Smooth muscle cell (in vitro differentiated cells): ENCODE measurements around the gene LRRC15. TPM values are rescaled to one million over a fixed set of nuclear protein-coding genes. Genes with fewer than 3 reads are reported as not detected.

Experiments used
- DNase-seq: peaks from one replicate; lab custom pipeline; 2025; ENCODE audit not compliant: unreplicated experiment; lab: John Stamatoyannopoulos, UW
- H2AFZ ChIP-seq: fragments of 200-600 bp; sonication (generic); 2 replicates; pipeline ENCODE4 v1.6.0; 2016; ENCODE audit warnings: antibody characterized with exemption, low read depth, mild to moderate bottlenecking
- H3F3A ChIP-seq: fragments of 200-600 bp; sonication (generic); 2 replicates; pipeline ENCODE4 v1.6.0; 2017; ENCODE audit warnings: antibody characterized with exemption, low read depth
- H3K27ac ChIP-seq: fragments of 200-600 bp; sonication (generic); 2 replicates; pipeline ENCODE4 v1.5.1; 2016; ENCODE audit warnings: low read depth, mild to moderate bottlenecking
- H3K27me3 ChIP-seq: fragments of 200-600 bp; sonication (generic); 2 replicates; pipeline ENCODE4 v1.6.1; 2016; ENCODE audit warnings: low read depth, mild to moderate bottlenecking
- H3K36me3 ChIP-seq: fragments of 200-600 bp; sonication (generic); 2 replicates; pipeline ENCODE4 v1.5.1; 2016; ENCODE audit warnings: low read depth
- H3K4me1 ChIP-seq: fragments of 200-600 bp; sonication (generic); 2 replicates; pipeline ENCODE4 v1.5.1; 2016; ENCODE audit warnings: low read depth
- H3K4me2 ChIP-seq: fragments of 200-600 bp; sonication (generic); 2 replicates; pipeline ENCODE4 v1.6.0; 2016; ENCODE audit warnings: mild to moderate bottlenecking
- H3K4me3 ChIP-seq: fragments of 200-600 bp; sonication (generic); 2 replicates; pipeline ENCODE4 v1.5.1; 2016; ENCODE audit warnings: mild to moderate bottlenecking
- H3K79me2 ChIP-seq: fragments of 200-600 bp; sonication (generic); 2 replicates; pipeline ENCODE4 v1.6.0; 2016; ENCODE audit warnings: low read depth, mild to moderate bottlenecking
- H3K9ac ChIP-seq: fragments of 200-600 bp; sonication (generic); 2 replicates; pipeline ENCODE4 v1.6.0; 2016; ENCODE audit warnings: low read depth
- H3K9me3 ChIP-seq: fragments of 200-600 bp; sonication (generic); replicated peaks from 2 replicates; pipeline ENCODE4 v1.5.1; 2016; ENCODE audit warnings: low read depth
- H4K20me1 ChIP-seq: fragments of 200-600 bp; sonication (generic); 2 replicates; pipeline ENCODE4 v1.6.0; 2016; ENCODE audit warnings: low read depth
- CTCF ChIP-seq: fragments of 200-600 bp; sonication (generic); IDR thresholded peaks from 2 replicates; pipeline ENCODE4 v1.5.1; 2017; ENCODE audit warnings: borderline replicate concordance, mild to moderate bottlenecking, antibody characterized with exemption; ENCODE audit not compliant: insufficient read depth, poor library complexity, severe bottlenecking
- WGBS: methylation state at CpG from one replicate; pipeline ENCODE4 v1.1.7; 2016; ENCODE audit warnings: low lambda C conversion rate; 5-methylcytosine and 5-hydroxymethylcytosine counted together
- polyA plus RNA-seq: library from polyadenylated mRNA; unstranded; fragments of >200 nt; fragmentation: Nextera tagmentation; extraction: Ambion mirVana; gene quantifications from 2 replicates; pipeline ENCODE4 v1.2.1, GENCODE V29; 2016
- total RNA-seq: library from RNA; depleted of rRNA; stranded (reverse); fragments of >200 nt; gene quantifications from 2 replicates; pipeline ENCODE4 v1.2.3, GENCODE V29; 2014

Gene LRRC15
- total and polyA plus RNA-seq, 2 experiments from 2014 or later: 4.7 to 4.9 TPM

- Histone ChIP-seq H3K9ac (no peak overlapping the region), H3K4me2 (no peak overlapping the region), H3K4me3 (no peak overlapping the region), H3K27ac (no peak overlapping the region), H3K27me3 (no peaks in the 10 kb centered on the region), H4K20me1 (no peaks in the 10 kb centered on the region), H3K9me3 (no peaks in the 10 kb centered on the region), H2AFZ (no peak overlapping the region), H3F3A (peaks cover 14% of the 10 kb centered on the region), H3K79me2 (no peaks in the 10 kb centered on the region), H3K4me1 (no peaks in the 10 kb centered on the region), H3K36me3 (no peaks in the 10 kb centered on the region)
- no peak for DNase-seq
- WGBS: 98% methylated on average over 4 of the region's 5 CpGs
- TF ChIP-seq CTCF: no peak
These were observed 42.1 kb downstream of the LRRC15 start for GRCh38 chr3:194327218-194328052.

- no peaks in the 10 kb centered on the region for H3K36me3 ChIP-seq
- no peak for DNase-seq
- H3K9me3 ChIP-seq: no peaks in the 10 kb centered on the region
- no peak overlapping the region for H2AFZ ChIP-seq
- H3F3A ChIP-seq: peaks cover 14% of the 10 kb centered on the region
- H4K20me1 ChIP-seq: no peaks in the 10 kb centered on the region
- no peak overlapping the region for H3K4me2 ChIP-seq
- H3K27me3 ChIP-seq: no peaks in the 10 kb centered on the region
- TF ChIP-seq CTCF: no peak
- 83% methylated on average over 2 of the region's 2 CpGs for WGBS
- H3K79me2 ChIP-seq: no peaks in the 10 kb centered on the region
- no peak overlapping the region for H3K9ac ChIP-seq
- no peaks in the 10 kb centered on the region for H3K4me1 ChIP-seq
- H3K27ac ChIP-seq: no peak overlapping the region
- no peak overlapping the region for H3K4me3 ChIP-seq
These were observed 42.6 kb downstream of the LRRC15 start for GRCh38 chr3:194326968-194327217.

GRCh38 chr3:194326192-194326967 lies 43.2 kb downstream of the LRRC15 start:
- Histone ChIP-seq H2AFZ (no peak overlapping the region), H3K36me3 (no peaks in the 10 kb centered on the region), H3K27ac (no peak overlapping the region), H3K79me2 (no peaks in the 10 kb centered on the region), H4K20me1 (no peaks in the 10 kb centered on the region), H3K27me3 (no peaks in the 10 kb centered on the region), H3K4me2 (no peak overlapping the region), H3K9ac (no peak overlapping the region), H3K9me3 (no peaks in the 10 kb centered on the region), H3F3A (peaks cover 14% of the 10 kb centered on the region), H3K4me1 (no peaks in the 10 kb centered on the region), H3K4me3 (no peak overlapping the region)
- TF ChIP-seq CTCF: no peak
- no peak for DNase-seq
- WGBS: 49% methylated on average over 13 of the region's 15 CpGs
